Measurements from ENCODE around the gene SIM2.

- TF ChIP-seq, protein P1, sequence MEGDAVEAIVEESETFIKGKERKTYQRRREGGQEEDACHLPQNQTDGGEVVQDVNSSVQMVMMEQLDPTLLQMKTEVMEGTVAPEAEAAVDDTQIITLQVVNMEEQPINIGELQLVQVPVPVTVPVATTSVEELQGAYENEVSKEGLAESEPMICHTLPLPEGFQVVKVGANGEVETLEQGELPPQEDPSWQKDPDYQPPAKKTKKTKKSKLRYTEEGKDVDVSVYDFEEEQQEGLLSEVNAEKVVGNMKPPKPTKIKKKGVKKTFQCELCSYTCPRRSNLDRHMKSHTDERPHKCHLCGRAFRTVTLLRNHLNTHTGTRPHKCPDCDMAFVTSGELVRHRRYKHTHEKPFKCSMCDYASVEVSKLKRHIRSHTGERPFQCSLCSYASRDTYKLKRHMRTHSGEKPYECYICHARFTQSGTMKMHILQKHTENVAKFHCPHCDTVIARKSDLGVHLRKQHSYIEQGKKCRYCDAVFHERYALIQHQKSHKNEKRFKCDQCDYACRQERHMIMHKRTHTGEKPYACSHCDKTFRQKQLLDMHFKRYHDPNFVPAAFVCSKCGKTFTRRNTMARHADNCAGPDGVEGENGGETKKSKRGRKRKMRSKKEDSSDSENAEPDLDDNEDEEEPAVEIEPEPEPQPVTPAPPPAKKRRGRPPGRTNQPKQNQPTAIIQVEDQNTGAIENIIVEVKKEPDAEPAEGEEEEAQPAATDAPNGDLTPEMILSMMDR (IDR thresholded peaks at IDR 0.05), result no peak
- no peak for TF ChIP-seq ZFX (IDR thresholded peaks at IDR 0.05; ENCODE audit: borderline replicate concordance)
These were observed 40.0 kb upstream of the SIM2 start for GRCh38 chr21:36658926-36659325.
